Liver (tissue), 9 donors: ENCODE results near the gene ZFP69B. TPM values are rescaled to one million over a fixed set of nuclear protein-coding genes. Genes with fewer than 3 reads are reported as not detected.
A peak's percentile ranks its signal among the peaks of the same experiment; 100 is the strongest.

Experiments used
- DNase-seq: peaks from one replicate; pipeline ENCODE4 v3.0.0-alpha.2; 2017; ENCODE audit warnings: low spot score
- H3K27ac ChIP-seq, 2 donors: one replicate each; pipeline ENCODE4 v1.7.0; 2013; ENCODE audit warnings: inconsistent platforms in 2 of 2, low read length in 2 of 2, control low read depth in 1 of 2, low read depth in 1 of 2, mild to moderate bottlenecking in 1 of 2
- H3K27me3 ChIP-seq, 4 donors: one replicate each; pipeline versions ENCODE4 v1.6.1 to v1.7.0; 2013; ENCODE audit warnings: low read length in 3 of 4, inconsistent platforms in 1 of 4, mild to moderate bottlenecking in 1 of 4, moderate library complexity in 1 of 4; ENCODE audit not compliant: control insufficient read depth in 4 of 4, insufficient read depth in 4 of 4
- H3K36me3 ChIP-seq, 4 donors: one replicate each; pipeline versions ENCODE4 v1.6.1 to v1.7.0; 2013; ENCODE audit warnings: low read length in 3 of 4, mild to moderate bottlenecking in 3 of 4, low read depth in 1 of 4, moderate library complexity in 1 of 4; ENCODE audit not compliant: control insufficient read depth in 4 of 4, insufficient read depth in 3 of 4
- H3K4me1 ChIP-seq, 4 donors: one replicate each; pipeline versions ENCODE4 v1.6.1 to v1.7.0; 2013; ENCODE audit warnings: low read length in 3 of 4, mild to moderate bottlenecking in 3 of 4, moderate library complexity in 1 of 4; ENCODE audit not compliant: control insufficient read depth in 4 of 4, insufficient read depth in 4 of 4
- H3K4me3 ChIP-seq, 3 donors: one replicate each; pipeline versions ENCODE4 v1.6.1 to v1.7.0; 2013; ENCODE audit warnings: low read length in 3 of 3, control low read depth in 1 of 3, low read depth in 1 of 3, mild to moderate bottlenecking in 1 of 3
- H3K9ac ChIP-seq, 2 donors: one replicate each; pipeline ENCODE4 v1.7.0; 2013; ENCODE audit warnings: low read length in 2 of 2, mild to moderate bottlenecking in 2 of 2, moderate library complexity in 2 of 2, control low read depth in 1 of 2, low read depth in 1 of 2
- H3K9me3 ChIP-seq, 4 donors: one replicate each; pipeline versions ENCODE4 v1.6.1 to v1.7.0; 2013; ENCODE audit warnings: low read length in 3 of 4; ENCODE audit not compliant: control insufficient read depth in 4 of 4
- EGR1 ChIP-seq, 2 donors: IDR thresholded peaks; 2 replicates each; pipeline ENCODE4 v1.6.1; 2016 to 2018; ENCODE audit warnings: antibody characterized with exemption in 2 of 2, low read depth in 2 of 2
- FOXA1 ChIP-seq: IDR thresholded peaks from 2 replicates; pipeline ENCODE4 v1.6.1; 2016; ENCODE audit warnings: antibody characterized with exemption
- FOXA2 ChIP-seq: IDR thresholded peaks from 2 replicates; pipeline ENCODE4 v1.6.1; 2016; ENCODE audit warnings: antibody characterized with exemption
- GABPA ChIP-seq, 2 donors: IDR thresholded peaks in 1 of 2; conservative IDR thresholded peaks in 1 of 2; 2 replicates each; pipeline ENCODE4 v1.6.1; 2016; ENCODE audit warnings: antibody characterized with exemption in 2 of 2, mild to moderate bottlenecking in 1 of 2, moderate library complexity in 1 of 2
- HNF4A ChIP-seq, 2 donors: conservative IDR thresholded peaks; 2 replicates each; pipeline ENCODE4 v1.6.1; 2016; ENCODE audit warnings: antibody characterized with exemption in 2 of 2, mild to moderate bottlenecking in 2 of 2
- HNF4G ChIP-seq: IDR thresholded peaks from 2 replicates; pipeline ENCODE4 v1.6.1; 2016; ENCODE audit warnings: antibody characterized with exemption
- JUND ChIP-seq, 2 donors: IDR thresholded peaks; 2 replicates each; pipeline ENCODE4 v1.6.1; 2016; ENCODE audit warnings: antibody characterized with exemption in 2 of 2
- NR2F2 ChIP-seq: IDR thresholded peaks from 2 replicates; pipeline ENCODE4 v1.6.1; 2016; ENCODE audit warnings: antibody characterized with exemption
- RAD21 ChIP-seq, 2 donors: IDR thresholded peaks; 2 replicates each; pipeline ENCODE4 v1.6.1; 2016; ENCODE audit warnings: antibody characterized with exemption in 2 of 2, mild to moderate bottlenecking in 2 of 2
- RXRA ChIP-seq, 2 donors: IDR thresholded peaks; 2 replicates each; pipeline ENCODE4 v1.6.1; 2017 to 2018; ENCODE audit warnings: antibody characterized with exemption in 2 of 2, mild to moderate bottlenecking in 1 of 2
- SP1 ChIP-seq: IDR thresholded peaks from 2 replicates; pipeline ENCODE4 v1.6.1; 2018; ENCODE audit warnings: antibody characterized with exemption, mild to moderate bottlenecking
- TAF1 ChIP-seq: conservative IDR thresholded peaks from 2 replicates; pipeline ENCODE4 v1.6.1; 2016; ENCODE audit warnings: antibody characterized with exemption, mild to moderate bottlenecking
- YY1 ChIP-seq: IDR thresholded peaks from 2 replicates; pipeline ENCODE4 v1.6.1; 2016; ENCODE audit warnings: antibody characterized with exemption, mild to moderate bottlenecking
- WGBS: extraction: QIAGEN DNeasy Blood & Tissue Kit; methylation state at CpG from one replicate; pipeline ENCODE4 v1.1.7; 2013; 5-methylcytosine and 5-hydroxymethylcytosine counted together
- polyA plus RNA-seq, 2 donors: library from polyadenylated mRNA; stranded (reverse) in 1 of 2; unstranded in 1 of 2; fragments of 200-250 nt in 1 of 2; fragments of >200 nt in 1 of 2; fragmentation: Nextera tagmentation in 1 of 2; extraction: Ambion mirVana in 1 of 2; gene quantifications; one replicate each; pipeline versions ENCODE4 v1.2.1 to v1.2.3, GENCODE V29; 2013 to 2015
- total RNA-seq, 2 donors: library from RNA; depleted of rRNA; stranded (reverse); fragments of >200 nt; gene quantifications; one replicate each; pipeline ENCODE4 v1.2.3, GENCODE V29; 2014
- TF ChIP-seq, protein P1 (sequence below): IDR thresholded peaks from 2 replicates; pipeline ENCODE4 v1.6.1; 2016; ENCODE audit warnings: antibody characterized with exemption
- TF ChIP-seq, protein P2 (sequence below): fragments of 150-350 bp; IDR thresholded peaks from 2 replicates; pipeline ENCODE4 v1.5.1; 2017; ENCODE audit warnings: improper control_type of control experiment, low read depth, low read length; ENCODE audit not compliant: missing input control
- TF ChIP-seq, protein P3 (sequence below): IDR thresholded peaks from 2 replicates; pipeline ENCODE4 v1.6.1; 2016; ENCODE audit warnings: antibody characterized with exemption
- TF ChIP-seq, protein P4 (sequence below): IDR thresholded peaks from 2 replicates; pipeline ENCODE4 v1.6.1; 2016; ENCODE audit warnings: antibody characterized with exemption, mild to moderate bottlenecking
- TF ChIP-seq, protein P5 (sequence below): IDR thresholded peaks from 2 replicates; pipeline ENCODE4 v1.6.1; 2016; ENCODE audit warnings: antibody characterized with exemption
- donor health status: healthy.
- donor health status: healthy.
- donor health status: healthy.
- donor health status: healthy.
- donor health status: healthy.

Gene ZFP69B
- total and polyA plus RNA-seq, 4 donors, result 0.19 to 0.92 (median 0.62) TPM

DNA sequence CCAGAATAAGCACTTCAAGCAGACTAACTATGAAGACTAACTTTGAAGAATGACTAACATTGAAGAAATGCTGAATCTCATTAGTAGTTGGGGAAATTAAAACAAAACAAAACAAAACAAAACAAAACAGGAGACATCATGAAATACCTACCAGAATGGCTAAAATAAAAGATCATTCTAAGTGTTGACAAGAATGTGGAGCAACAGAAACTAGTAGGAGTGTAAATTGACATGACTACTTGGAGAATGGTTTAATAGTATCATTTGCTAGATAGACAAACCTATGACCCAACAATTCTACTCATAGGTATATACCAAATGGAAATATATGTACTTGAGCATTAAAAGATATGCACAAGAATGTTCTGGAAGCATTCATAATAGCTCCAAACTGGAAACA lies 18.9 kb upstream of the ZFP69B start:
- no peak for TF ChIP-seq YY1
- no peak for TF ChIP-seq RAD21 (IDR thresholded peaks at IDR 0.05)
- TF ChIP-seq HNF4G, result no peak
- no peak for TF ChIP-seq EGR1 (IDR thresholded peaks at IDR 0.05; ENCODE audit: low read depth in 2 of 2)
- TF ChIP-seq HNF4A (conservative IDR thresholded peaks at IDR 0.05), result no peak
- TF ChIP-seq, protein P1, sequence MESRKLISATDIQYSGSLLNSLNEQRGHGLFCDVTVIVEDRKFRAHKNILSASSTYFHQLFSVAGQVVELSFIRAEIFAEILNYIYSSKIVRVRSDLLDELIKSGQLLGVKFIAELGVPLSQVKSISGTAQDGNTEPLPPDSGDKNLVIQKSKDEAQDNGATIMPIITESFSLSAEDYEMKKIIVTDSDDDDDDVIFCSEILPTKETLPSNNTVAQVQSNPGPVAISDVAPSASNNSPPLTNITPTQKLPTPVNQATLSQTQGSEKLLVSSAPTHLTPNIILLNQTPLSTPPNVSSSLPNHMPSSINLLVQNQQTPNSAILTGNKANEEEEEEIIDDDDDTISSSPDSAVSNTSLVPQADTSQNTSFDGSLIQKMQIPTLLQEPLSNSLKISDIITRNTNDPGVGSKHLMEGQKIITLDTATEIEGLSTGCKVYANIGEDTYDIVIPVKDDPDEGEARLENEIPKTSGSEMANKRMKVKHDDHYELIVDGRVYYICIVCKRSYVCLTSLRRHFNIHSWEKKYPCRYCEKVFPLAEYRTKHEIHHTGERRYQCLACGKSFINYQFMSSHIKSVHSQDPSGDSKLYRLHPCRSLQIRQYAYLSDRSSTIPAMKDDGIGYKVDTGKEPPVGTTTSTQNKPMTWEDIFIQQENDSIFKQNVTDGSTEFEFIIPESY, result no peak
- TF ChIP-seq GABPA (IDR thresholded peaks at IDR 0.05 in 1 of 2, conservative IDR thresholded peaks at IDR 0.05 in 1 of 2), result no peak
- TF ChIP-seq, protein P2, sequence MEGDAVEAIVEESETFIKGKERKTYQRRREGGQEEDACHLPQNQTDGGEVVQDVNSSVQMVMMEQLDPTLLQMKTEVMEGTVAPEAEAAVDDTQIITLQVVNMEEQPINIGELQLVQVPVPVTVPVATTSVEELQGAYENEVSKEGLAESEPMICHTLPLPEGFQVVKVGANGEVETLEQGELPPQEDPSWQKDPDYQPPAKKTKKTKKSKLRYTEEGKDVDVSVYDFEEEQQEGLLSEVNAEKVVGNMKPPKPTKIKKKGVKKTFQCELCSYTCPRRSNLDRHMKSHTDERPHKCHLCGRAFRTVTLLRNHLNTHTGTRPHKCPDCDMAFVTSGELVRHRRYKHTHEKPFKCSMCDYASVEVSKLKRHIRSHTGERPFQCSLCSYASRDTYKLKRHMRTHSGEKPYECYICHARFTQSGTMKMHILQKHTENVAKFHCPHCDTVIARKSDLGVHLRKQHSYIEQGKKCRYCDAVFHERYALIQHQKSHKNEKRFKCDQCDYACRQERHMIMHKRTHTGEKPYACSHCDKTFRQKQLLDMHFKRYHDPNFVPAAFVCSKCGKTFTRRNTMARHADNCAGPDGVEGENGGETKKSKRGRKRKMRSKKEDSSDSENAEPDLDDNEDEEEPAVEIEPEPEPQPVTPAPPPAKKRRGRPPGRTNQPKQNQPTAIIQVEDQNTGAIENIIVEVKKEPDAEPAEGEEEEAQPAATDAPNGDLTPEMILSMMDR, result no peak
- TF ChIP-seq JUND (IDR thresholded peaks at IDR 0.05), result no peak
- Histone ChIP-seq H3K9ac (no peak overlapping the region), H3K27ac (no peak overlapping the region), H3K27me3 (no peaks in the 10 kb centered on the region), H3K4me1 (no peaks in the 10 kb centered on the region), H3K4me3 (no peak overlapping the region), H3K36me3 (no peaks in the 10 kb centered on the region), H3K9me3 (no peaks in the 10 kb centered on the region)
- DNase-seq, result no peak

DNA sequence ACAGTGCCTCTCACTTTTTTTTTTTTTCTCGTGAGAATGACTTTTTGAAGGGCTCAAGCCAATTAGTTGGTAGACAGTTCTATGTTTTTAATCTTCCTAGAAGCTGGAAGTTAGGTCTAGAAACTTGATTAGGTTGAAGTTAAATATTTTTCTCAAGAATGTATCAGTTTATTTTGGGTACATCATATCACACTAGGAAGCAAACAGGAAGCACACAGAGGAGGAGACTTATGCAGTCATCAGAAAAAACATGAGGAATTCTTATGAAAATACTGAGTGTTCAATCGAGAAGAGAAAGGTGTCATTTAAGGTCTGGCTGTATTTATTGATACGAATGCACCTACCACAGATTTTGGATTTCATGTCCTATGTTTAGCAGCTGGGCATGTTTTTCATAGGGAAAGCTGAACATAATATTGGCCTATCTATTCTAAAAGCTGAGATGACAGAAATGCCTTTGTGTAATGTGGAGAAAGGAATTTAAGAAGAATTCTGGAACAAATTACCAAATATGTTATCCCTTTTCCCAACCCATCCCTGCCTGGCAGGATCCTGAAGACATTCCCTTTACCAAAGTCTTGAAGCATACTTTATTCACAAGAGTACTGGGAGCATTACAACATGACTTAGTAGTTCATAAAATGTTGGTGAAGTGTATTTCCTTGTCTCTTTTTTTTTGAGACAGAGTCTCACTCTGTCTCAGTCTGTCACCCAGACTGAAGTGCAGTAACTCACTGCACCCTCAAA lies 17.5 kb upstream of the ZFP69B start:
- 69% methylated on average over 3 of the region's 3 CpGs for WGBS
- Histone ChIP-seq H3K27ac (peak overlapping the region in 1 of 2 donors; percentile 3), H3K9ac (no peak overlapping the region), H3K4me3 (no peak overlapping the region), H3K36me3 (no peaks in the 10 kb centered on the region), H3K9me3 (no peaks in the 10 kb centered on the region), H3K27me3 (no peaks in the 10 kb centered on the region), H3K4me1 (no peaks in the 10 kb centered on the region)
- DNase-seq, result no peak
- TF ChIP-seq SP1 (no peak), HNF4G (no peak), RAD21 (IDR thresholded peaks at IDR 0.05) (no peak), EGR1 (IDR thresholded peaks at IDR 0.05; ENCODE audit: low read depth in 2 of 2) (no peak), JUND (IDR thresholded peaks at IDR 0.05) (no peak), NR2F2 (no peak), FOXA2 (no peak), HNF4A (conservative IDR thresholded peaks at IDR 0.05) (no peak), TAF1 (no peak), GABPA (IDR thresholded peaks at IDR 0.05 in 1 of 2, conservative IDR thresholded peaks at IDR 0.05 in 1 of 2) (no peak), FOXA1 (no peak), RXRA (IDR thresholded peaks at IDR 0.05) (no peak)
- TF ChIP-seq, protein P3, sequence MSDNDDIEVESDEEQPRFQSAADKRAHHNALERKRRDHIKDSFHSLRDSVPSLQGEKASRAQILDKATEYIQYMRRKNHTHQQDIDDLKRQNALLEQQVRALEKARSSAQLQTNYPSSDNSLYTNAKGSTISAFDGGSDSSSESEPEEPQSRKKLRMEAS, result no peak
- TF ChIP-seq, protein P1, result no peak
- TF ChIP-seq, protein P4, sequence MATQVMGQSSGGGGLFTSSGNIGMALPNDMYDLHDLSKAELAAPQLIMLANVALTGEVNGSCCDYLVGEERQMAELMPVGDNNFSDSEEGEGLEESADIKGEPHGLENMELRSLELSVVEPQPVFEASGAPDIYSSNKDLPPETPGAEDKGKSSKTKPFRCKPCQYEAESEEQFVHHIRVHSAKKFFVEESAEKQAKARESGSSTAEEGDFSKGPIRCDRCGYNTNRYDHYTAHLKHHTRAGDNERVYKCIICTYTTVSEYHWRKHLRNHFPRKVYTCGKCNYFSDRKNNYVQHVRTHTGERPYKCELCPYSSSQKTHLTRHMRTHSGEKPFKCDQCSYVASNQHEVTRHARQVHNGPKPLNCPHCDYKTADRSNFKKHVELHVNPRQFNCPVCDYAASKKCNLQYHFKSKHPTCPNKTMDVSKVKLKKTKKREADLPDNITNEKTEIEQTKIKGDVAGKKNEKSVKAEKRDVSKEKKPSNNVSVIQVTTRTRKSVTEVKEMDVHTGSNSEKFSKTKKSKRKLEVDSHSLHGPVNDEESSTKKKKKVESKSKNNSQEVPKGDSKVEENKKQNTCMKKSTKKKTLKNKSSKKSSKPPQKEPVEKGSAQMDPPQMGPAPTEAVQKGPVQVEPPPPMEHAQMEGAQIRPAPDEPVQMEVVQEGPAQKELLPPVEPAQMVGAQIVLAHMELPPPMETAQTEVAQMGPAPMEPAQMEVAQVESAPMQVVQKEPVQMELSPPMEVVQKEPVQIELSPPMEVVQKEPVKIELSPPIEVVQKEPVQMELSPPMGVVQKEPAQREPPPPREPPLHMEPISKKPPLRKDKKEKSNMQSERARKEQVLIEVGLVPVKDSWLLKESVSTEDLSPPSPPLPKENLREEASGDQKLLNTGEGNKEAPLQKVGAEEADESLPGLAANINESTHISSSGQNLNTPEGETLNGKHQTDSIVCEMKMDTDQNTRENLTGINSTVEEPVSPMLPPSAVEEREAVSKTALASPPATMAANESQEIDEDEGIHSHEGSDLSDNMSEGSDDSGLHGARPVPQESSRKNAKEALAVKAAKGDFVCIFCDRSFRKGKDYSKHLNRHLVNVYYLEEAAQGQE, result no peak
- TF ChIP-seq, protein P2, result no peak
- TF ChIP-seq, protein P5, sequence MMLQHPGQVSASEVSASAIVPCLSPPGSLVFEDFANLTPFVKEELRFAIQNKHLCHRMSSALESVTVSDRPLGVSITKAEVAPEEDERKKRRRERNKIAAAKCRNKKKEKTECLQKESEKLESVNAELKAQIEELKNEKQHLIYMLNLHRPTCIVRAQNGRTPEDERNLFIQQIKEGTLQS, result no peak
